Liver (tissue), 3 donors: ENCODE data around the gene CCN2.

Source experiments
- GABPA ChIP-seq, 2 donors: IDR thresholded peaks in 1 of 2; conservative IDR thresholded peaks in 1 of 2; 2 replicates each; pipeline ENCODE4 v1.6.1; 2016; ENCODE audit warnings: antibody characterized with exemption in 2 of 2, mild to moderate bottlenecking in 1 of 2, moderate library complexity in 1 of 2
- HNF4A ChIP-seq, 2 donors: conservative IDR thresholded peaks; 2 replicates each; pipeline ENCODE4 v1.6.1; 2016; ENCODE audit warnings: antibody characterized with exemption in 2 of 2, mild to moderate bottlenecking in 2 of 2
- NR2F2 ChIP-seq: IDR thresholded peaks from 2 replicates; pipeline ENCODE4 v1.6.1; 2016; ENCODE audit warnings: antibody characterized with exemption
- TAF1 ChIP-seq: conservative IDR thresholded peaks from 2 replicates; pipeline ENCODE4 v1.6.1; 2016; ENCODE audit warnings: antibody characterized with exemption, mild to moderate bottlenecking
- YY1 ChIP-seq: IDR thresholded peaks from 2 replicates; pipeline ENCODE4 v1.6.1; 2016; ENCODE audit warnings: antibody characterized with exemption, mild to moderate bottlenecking
- TF ChIP-seq, protein P1 (sequence below): fragments of 150-350 bp; IDR thresholded peaks from 2 replicates; pipeline ENCODE4 v1.5.1; 2017; ENCODE audit warnings: improper control_type of control experiment, low read depth, low read length; ENCODE audit not compliant: missing input control
- donor health status: healthy.
- donor health status: healthy.

GRCh38 chr6:131954059-131954774 lies 3.0 kb upstream of the CCN2 start:
- TF ChIP-seq, protein P1, sequence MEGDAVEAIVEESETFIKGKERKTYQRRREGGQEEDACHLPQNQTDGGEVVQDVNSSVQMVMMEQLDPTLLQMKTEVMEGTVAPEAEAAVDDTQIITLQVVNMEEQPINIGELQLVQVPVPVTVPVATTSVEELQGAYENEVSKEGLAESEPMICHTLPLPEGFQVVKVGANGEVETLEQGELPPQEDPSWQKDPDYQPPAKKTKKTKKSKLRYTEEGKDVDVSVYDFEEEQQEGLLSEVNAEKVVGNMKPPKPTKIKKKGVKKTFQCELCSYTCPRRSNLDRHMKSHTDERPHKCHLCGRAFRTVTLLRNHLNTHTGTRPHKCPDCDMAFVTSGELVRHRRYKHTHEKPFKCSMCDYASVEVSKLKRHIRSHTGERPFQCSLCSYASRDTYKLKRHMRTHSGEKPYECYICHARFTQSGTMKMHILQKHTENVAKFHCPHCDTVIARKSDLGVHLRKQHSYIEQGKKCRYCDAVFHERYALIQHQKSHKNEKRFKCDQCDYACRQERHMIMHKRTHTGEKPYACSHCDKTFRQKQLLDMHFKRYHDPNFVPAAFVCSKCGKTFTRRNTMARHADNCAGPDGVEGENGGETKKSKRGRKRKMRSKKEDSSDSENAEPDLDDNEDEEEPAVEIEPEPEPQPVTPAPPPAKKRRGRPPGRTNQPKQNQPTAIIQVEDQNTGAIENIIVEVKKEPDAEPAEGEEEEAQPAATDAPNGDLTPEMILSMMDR, result no peak
- TF ChIP-seq TAF1 (no peak), GABPA (IDR thresholded peaks at IDR 0.05 in 1 of 2, conservative IDR thresholded peaks at IDR 0.05 in 1 of 2) (no peak), HNF4A (conservative IDR thresholded peaks at IDR 0.05) (no peak), YY1 (no peak), NR2F2 (no peak)
